ENCODE data around the gene USP49.
"Not testable (repeated sequence)": the region's sequence is repeated elsewhere in the genome, so short reads cannot be mapped to it uniquely, and the experiment has no call there.

USP49 gene

DNA sequence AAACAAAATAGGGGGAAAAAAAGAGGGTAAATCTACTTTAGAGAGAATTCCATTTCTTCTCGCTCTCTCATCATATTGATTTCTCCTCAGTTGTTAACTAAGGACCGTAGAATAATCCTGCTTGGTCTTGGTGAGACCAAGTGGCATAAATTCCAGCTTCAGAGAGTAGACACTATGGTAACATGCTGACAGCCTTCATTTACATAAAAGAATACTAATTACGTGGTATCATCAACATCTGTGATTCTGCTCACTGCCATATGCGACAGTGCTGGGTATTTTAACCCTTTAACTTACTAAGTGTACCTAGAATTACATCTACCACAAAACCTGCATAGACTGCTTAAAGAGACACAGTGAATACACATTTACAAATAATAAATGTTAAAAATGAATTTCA is 80.5 kb downstream of the USP49 start:
- in situ Hi-C loops (cut with MboI; ENCODE audit: low sequenced_read_pairs) = no loop called here

DNA sequence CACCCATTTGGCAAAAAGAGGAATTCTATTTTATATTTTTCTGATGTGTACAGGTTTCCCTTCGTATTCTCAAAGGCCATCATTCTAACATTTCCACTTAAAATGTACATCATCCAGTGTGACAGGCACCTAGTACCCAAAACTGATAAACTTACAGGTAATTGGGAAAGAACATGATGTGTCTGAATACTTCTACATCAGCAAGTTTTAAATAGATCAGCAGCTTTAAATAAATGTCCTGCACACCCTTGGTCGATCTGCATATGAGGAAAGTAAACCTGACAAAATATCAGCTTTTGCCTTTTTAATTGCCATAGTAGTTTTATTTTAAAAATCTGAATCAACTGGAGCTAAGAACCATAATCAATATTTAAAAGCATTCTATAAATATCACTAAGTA is 81.2 kb downstream of the USP49 start:
- in situ Hi-C loops (cut with MboI; ENCODE audit: low sequenced_read_pairs) = no loop called here

DNA sequence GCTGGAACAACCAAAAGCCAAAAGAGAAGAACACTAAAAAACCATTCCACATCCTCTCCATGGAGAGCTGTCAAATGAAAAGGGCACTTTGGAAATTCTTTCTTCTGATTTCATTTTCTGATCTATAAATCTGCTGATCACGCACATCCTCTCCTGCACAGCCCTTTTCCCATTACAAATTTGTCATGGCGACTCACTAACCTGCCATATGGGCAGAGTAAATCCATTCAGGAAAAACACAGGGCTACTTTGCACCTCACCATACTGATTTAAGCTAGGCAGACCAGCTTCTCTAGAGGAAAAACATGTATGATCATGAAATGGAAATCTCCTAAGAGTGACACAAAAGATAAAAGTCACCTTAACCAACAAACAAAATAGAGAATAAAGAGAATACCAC is 81.7 kb downstream of the USP49 start:
- in situ Hi-C loops (cut with MboI; ENCODE audit: low sequenced_read_pairs) = no loop called here

DNA sequence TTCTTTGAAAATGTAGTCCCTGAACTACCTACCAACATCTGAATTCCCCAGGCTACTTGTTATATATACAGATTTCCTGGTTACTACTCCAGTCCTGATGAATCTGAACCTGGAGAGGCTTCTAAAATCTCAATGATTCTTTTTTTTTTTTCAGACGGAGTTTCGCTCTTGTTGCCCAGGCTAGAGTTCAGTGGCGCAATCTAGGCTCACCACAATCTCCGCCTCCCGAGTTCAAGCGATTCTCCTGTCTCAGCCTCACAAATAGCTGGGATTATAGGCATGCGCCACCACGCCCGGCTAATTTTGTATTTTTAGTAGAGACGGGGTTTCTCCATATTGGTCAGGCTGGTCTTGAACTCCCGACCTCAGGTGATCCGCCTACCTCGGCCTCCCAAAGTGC is 83.2 kb downstream of the USP49 start:
- in situ Hi-C loops (cut with MboI; ENCODE audit: low sequenced_read_pairs) = not testable (repeated sequence)

DNA sequence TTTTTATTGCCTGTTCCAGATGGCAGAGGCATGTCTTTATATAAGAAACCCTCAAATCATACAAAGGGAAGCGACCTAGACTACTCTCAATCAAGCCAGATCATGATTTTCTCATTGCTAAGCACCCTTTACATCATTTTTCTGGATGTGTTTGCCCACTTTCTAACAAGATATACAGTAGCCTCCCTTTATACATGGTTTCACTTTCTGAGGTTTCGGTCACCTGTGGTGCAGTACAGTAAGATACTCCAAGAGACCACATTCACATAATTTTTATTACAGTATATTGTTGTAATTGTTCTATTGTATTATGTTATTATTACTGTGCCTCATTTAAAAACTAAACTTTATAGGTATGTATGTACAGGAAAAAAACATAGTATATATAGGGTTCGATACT is 84.1 kb downstream of the USP49 start:
- in situ Hi-C loops (cut with MboI; ENCODE audit: low sequenced_read_pairs) = no loop called here

DNA sequence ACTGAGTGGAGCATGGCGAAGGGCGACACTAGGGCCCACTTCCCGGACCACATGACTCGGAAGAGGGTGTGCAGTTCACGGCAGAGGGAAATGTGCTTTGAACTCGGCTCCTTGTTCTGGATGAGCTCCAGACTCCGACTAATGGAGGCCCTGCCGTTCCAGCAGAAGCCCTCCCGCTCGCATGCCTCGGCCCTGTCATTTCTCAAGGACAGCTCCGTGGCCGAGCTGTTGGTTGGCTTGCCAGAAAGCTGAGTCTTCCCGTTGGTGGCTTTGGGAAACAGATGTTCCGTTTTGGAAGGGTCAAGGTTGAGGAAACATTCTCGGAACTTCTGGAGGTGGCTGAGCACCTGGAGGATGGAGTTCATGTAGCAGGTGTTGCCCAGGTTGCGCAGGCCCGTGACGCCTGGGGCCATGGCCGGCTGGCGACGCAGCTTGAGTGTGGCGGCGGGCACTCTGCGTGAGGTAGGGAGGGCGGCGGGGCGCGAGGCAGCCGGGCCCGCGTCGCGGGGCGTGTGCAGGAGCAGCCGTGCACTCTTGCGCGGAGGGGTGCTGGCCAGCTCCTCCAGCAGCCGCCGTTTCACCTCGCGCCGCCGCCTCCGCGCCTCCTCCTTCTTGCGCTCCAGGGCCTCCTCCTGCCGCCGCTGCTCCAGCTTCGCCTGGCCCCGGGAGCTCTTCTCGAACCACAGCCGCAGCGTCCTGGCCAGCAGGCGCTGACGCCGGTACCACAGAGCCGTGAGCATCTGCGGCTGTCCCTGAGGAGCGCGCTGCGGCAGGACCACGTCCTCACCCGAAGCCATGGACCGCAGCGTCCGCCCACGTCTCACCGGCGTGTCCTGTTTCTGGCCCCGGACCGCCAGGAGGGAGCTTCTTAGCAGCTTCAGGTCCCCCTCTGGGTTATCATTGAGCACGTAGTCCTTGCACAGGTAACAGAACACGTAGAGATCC is 89.1 kb downstream of the USP49 start:
- in situ Hi-C loops (cut with MboI; ENCODE audit: low sequenced_read_pairs) = no loop called here

DNA sequence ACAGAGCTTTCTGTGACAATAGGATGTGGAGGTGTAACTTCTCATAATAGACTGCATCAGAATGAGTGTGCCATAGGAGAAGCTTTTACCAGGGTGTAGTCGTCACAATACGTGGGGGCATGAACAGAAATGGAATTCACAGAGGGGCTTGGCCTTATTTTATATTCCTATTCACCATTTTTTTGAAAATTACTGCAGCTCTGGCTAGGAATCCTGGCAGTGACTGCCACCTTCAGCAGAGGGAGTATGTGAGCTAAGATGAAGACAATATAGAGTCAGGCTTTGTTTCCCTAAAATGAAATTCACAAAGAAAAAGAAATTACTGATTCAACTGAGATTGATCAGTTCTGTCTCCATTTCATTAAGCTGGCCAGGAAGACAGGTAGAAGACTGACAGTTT is 93.8 kb downstream of the USP49 start:
- in situ Hi-C loops (cut with MboI; ENCODE audit: low sequenced_read_pairs) = no loop called here

DNA sequence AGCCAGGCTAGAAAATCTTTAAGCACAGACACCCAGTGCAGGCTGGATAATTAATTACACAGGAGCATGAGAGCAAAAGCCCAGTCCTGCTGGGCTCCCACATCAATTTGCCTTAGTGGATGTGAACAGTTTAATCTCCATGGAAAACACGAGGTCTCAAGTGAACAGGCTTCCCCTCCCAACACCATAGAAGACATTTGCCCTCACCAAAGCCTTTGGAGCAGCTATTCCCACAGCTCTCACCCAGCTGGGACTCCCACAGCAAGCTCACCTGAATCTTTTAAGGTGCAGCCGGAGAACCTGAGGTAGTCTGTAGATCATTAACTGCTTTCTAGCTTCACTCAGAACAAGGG is 95.6 kb downstream of the USP49 start:
- in situ Hi-C loops (cut with MboI; ENCODE audit: low sequenced_read_pairs) = no loop called here

DNA sequence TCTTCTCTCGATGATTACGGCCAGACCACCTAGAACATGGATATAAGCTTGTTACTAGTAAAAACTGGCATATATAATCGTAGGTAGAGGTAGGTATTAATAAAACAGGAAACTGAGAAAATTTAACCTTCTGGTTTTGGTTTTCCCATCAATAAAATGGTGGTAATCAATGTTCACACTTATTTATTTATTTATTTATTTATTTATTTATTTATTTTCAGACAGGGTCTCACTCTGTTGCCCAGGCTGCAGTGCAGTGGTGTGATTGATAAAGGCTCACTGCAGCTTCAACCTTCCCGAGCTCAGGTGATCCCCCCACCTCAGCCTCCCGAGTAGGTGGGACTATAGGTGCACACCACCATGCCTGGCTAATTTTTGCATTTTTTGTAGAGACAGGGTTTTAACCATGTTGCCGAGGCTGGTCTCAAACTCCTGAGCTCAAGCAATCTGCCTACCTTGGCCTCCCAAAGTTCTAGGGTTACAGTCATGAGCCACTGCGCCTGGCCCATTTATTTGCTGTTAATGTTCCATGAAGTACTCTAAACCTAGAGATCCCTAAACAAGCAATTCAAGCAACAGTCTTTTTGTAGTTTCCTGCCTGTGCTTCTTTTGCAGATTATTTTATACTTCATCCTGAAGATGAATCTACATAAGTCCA is 96.1 kb downstream of the USP49 start:
- in situ Hi-C loops (cut with MboI; ENCODE audit: low sequenced_read_pairs) = no loop called here

DNA sequence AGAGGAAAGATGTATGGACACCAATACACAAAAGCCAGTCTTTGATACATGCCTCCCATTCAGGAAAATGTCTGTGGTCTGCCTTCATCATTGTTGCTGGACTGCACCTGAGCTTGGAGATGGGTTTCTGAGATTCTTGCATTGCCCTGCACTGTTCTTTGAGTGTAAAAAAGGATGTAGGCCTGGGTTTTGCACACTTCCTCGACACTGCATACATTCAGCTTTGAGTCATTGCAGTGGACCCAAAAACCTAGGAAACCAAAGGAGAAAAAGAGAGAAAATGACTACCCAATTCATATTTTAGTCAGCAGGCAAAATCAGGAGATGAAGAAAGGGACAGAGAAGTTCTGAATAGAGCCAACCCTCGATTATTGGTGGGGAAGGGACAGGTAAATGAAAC is 98.7 kb downstream of the USP49 start:
- in situ Hi-C loops (cut with MboI; ENCODE audit: low sequenced_read_pairs) = no loop called here

DNA sequence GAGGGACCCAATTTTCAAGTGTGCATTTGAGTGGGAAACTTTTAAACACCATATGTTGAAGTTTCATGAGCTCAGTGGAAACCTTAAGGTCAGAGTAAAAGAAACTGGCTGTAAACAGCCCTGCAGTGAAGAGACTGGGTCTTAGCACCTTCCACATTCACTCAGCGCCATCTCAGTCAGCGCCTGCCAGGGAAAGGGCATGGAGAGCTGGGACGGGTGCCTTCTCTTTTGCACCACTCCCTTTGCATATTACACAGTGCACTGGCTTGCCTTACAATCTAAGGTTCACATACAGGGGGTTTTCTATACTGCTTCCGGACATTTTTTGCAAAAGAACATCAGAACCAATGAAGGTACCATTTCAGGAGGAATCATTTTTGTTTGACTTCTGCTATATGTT is 103.2 kb downstream of the USP49 start:
- in situ Hi-C loops (cut with MboI; ENCODE audit: low sequenced_read_pairs) = no loop called here

DNA sequence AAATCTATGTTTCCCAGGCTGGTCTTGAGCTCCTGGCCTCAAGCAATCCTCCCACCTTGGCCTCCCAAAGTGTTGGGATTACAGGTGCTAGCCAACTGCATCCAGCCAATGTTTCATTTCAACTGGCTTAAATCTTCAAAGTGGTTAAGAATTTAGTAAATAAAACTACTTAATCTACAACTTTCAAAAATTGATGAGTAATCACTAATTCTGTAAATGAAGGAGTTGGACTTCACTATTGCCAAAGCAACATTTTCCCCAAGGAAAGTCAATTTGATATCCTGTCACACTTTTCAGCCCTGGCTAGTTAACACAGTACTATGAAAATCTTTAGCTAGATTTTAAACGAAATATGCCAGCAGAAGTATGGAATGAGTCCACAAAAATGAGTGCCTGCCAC is 103.9 kb downstream of the USP49 start:
- in situ Hi-C loops (cut with MboI; ENCODE audit: low sequenced_read_pairs) = no loop called here

DNA sequence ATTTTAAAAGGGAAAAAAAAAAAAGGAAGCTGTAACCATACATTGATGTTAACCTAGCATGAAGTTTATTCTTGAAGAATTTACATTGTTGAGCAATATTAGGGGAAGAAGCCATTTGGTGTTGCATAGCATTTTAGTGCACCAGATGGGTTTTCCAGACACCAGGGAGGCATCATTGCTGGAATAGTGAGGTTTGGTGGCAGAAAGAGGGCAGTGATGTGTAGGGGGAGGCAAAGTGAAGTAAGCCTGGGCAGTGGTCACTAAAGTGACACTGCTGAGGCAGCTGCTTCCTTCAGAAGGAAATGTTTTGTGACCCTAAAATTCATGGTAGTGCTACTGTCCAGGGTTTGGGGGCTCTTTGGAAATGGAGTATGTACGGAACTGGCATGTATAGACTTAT is 105.1 kb downstream of the USP49 start:
- in situ Hi-C loops (cut with MboI; ENCODE audit: low sequenced_read_pairs) = no loop called here

DNA sequence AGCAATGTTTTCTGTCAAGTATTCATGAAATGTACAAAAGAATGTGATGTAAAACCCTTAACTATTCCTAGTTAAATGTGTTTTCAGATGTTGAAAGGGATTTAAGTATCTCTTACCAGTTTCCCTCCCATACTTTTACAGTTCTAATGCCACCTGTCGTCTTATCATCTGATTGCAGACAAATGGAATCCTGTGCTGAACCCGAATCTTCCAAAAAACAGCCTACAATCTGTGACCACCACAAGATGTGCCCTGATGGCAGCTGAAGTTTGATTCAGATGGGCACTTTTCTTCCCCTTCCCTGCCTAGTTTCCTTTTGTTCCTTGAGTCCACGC is 105.8 kb downstream of the USP49 start:
- in situ Hi-C loops (cut with MboI; ENCODE audit: low sequenced_read_pairs) = loop anchor here (10.0 kb wide), 1 partner anchor 255 kb away; no protein-coding TSS in a partner anchor

DNA sequence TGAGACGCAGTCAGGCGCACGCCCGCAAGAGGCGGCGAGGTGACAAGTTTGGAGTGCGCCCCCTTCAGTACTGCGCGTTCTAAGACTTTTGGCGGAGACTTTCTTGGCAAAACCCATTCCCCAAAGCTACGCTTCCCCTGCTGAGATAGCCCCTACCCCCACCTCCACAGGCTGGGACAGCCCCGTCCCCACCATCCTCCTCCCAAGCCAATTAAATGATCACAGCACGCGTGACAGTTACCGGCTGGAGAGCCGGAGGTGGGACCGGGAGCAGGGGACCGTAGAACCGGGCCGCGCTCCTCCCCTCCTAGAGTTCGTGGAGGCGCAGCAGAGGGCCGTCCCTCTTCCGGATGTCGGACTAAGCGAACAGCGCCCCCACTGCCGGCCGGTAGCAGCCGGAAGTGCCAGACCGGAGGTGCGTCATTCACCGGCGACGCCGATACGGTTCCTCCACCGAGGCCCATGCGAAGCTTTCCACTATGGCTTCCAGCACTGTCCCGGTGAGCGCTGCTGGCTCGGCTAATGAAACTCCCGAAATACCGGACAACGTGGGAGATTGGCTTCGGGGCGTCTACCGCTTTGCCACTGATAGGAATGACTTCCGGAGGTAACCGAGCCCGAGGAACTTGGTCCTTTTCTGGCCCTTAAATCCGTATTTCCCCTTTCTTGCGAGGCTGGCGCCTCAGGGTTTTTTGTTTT is 107.8 kb downstream of the USP49 start, which contains the start of gene TOMM6:
Gene TOMM6, plus strand, starts transcription at position 476 of the 699 bp plus-strand sequence. Its CDS starts 4 bp downstream, at position 480.
- in situ Hi-C loops (cut with MboI; ENCODE audit: low sequenced_read_pairs) = loop anchor here (10.0 kb wide), 1 partner anchor 257 kb away; no protein-coding TSS in a partner anchor

DNA sequence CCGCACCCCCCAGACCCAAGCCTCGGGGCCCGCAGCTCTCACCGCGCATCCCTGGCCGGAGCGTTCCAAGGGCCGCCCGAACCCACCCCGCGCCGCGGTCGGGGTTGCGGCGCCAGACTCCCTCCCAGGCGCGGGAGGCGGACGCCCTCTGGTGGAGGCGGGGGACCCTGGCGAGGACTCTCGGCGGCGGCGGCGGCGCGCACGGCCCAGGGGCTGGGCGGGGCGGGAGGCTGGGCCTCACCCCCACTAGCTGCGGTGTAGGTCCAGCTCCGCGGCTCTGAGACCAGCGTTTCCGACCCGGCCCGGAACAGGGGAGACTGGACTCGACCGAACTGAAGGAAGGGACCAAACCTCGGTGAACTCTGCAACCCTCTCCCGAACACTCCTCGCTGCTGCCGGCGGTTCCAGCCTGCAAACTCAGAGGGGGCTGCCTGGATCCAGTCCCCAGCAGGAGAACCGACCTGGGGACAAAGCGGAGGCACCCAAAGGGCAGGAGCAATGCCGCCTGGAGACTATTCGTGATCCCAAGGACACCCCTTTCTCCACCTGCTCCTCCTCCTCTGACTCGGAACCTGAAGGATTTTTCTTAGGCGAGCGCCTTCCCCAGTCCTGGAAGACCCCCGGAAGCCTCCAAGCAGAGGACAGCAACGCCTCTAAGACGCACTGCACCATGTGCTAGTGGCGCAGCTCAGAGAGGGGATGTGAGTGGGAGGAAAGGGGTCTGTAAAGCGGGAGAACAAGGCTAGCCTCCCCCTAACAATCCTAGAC is 108.5 kb downstream of the USP49 start:
- in situ Hi-C loops (cut with MboI; ENCODE audit: low sequenced_read_pairs) = loop anchor here (10.0 kb wide), 1 partner anchor 258 kb away; no protein-coding TSS in a partner anchor

DNA sequence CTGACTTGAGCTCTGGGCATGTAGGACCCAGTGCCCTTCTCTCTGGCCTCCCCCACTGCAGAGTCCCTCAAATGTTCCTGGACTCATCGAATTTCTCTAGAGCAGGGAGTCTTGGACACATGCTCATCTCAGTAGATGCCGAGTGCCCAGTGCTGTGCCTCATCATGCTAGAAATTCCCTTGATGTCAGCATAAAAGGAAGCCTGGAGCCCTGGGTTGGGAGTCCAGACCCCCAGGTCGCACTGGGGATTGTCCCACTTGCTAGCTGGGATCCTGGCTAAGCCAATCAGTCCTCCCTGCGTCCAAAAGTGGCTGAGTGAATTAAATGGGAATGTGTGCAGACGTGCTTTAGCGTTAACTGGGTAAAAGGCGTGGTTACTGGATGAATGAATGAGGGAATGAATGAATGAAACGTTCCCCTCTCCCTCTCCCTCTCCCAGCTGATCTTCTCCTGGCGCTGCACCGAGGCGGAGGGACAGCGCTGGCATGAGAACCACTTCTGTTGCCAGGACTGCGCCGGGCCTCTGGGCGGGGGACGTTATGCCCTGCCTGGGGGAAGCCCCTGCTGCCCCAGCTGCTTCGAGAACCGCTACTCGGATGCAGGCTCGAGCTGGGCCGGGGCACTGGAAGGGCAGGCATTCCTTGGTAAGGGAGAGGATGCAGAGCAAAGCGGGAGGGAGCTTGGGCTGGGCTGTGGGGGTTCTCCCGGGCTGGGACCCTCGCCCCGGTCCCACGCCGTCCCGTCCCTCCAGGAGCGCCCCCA is 109.3 kb downstream of the USP49 start:
- in situ Hi-C loops (cut with MboI; ENCODE audit: low sequenced_read_pairs) = loop anchor here (10.0 kb wide), 1 partner anchor 259 kb away; no protein-coding TSS in a partner anchor

DNA sequence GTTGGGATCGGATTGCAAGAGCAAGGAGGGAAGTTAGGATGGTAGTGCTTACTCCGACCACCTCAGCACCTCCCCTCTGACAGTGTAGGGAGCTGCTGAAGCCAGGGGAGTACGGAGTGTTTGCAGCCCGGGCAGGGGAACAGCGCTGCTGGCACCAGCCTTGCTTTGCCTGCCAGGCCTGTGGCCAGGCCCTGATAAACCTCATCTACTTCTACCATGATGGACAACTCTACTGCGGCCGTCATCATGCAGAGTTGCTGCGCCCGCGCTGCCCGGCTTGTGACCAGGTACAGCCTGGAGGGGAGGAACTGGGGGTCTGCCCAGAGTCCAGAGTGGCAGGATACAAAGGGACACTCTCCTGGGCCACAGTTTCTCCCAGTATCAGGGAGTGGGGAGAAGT is 109.9 kb downstream of the USP49 start:
- in situ Hi-C loops (cut with MboI; ENCODE audit: low sequenced_read_pairs) = loop anchor here (10.0 kb wide), 1 partner anchor 260 kb away; no protein-coding TSS in a partner anchor

DNA sequence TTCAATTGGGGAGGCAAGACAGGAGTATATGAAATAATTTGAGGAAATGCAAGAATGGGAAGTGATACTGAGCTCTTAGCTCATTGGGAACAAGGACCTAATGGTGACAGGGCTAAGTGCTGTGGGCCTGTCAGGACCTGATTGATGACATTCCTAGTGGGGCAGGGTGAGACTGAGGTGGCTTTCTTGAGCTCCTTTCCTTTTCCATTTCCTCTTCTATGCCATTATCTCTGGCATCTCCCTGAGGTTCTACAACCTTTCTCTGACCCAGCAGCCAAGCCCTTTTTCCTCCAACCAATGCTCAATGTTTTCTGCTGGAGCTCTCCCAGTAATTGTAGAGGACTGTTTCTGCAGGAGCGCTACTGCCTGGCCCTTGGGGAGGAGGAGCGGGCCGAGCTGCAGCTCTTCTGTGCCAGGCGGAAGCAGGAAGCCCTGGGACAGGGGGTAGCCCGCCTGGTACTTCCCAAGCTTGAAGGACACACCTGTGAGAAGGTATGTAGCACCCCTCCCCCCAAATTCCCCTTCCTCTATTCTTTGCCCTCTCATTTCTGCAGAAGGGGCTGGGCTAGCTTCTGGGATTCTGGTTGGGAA is 110.5 kb downstream of the USP49 start:
- in situ Hi-C loops (cut with MboI; ENCODE audit: low sequenced_read_pairs) = loop anchor here (10.0 kb wide), 1 partner anchor 260 kb away; no protein-coding TSS in a partner anchor

All from HL-60/S4 treated with phorbol 12-myristate 13-acetate at 8.2 ng/mL for 4 days and 3 days (cell line).